ENCODE results near the gene GRIP1. TPM values are rescaled to one million over a fixed set of nuclear protein-coding genes. Genes with fewer than 3 reads are reported as not detected.

Gene GRIP1
- polyA plus RNA-seq, 1 experiment: 0.63 TPM

DNA sequence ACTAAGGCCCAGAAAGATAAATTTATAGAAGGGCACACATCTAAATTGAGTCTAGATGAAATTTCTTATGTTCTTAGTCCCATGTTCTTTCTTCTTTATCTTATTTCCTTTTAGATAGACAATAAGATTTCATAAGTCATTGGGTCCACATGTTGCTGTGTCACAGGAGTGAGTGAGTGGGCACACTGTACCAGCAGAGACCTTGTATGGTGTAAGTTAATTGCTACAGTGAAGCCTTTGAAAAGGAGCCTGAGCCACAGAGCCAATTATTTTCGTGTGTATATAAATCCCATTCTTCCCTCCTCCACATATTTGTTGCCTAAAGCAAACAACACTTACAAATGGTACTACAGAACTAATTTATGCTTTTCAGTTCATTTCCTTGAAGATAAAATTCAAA is 79.1 kb downstream of the GRIP1 start:
- POLR2A ChIA-PET: no interaction called here
- no peak overlapping the region for H3K4me3 ChIP-seq (ENCODE audit: low read depth, low read length)
- TF ChIP-seq, protein P1, sequence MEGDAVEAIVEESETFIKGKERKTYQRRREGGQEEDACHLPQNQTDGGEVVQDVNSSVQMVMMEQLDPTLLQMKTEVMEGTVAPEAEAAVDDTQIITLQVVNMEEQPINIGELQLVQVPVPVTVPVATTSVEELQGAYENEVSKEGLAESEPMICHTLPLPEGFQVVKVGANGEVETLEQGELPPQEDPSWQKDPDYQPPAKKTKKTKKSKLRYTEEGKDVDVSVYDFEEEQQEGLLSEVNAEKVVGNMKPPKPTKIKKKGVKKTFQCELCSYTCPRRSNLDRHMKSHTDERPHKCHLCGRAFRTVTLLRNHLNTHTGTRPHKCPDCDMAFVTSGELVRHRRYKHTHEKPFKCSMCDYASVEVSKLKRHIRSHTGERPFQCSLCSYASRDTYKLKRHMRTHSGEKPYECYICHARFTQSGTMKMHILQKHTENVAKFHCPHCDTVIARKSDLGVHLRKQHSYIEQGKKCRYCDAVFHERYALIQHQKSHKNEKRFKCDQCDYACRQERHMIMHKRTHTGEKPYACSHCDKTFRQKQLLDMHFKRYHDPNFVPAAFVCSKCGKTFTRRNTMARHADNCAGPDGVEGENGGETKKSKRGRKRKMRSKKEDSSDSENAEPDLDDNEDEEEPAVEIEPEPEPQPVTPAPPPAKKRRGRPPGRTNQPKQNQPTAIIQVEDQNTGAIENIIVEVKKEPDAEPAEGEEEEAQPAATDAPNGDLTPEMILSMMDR (IDR thresholded peaks at IDR 0.05; ENCODE audit: insufficient read depth, low read depth, low read length): no peak
- H3K36me3 ChIP-seq (ENCODE audit: control insufficient read depth, insufficient read depth, low read length): no peaks in the 10 kb centered on the region
- DNase-seq (ENCODE audit: low read depth): no peak
- CTCF ChIA-PET: no interaction called here
- no peaks in the 10 kb centered on the region; the same call in 1 of the 2 replicates for H3K27me3 ChIP-seq (ENCODE audit: control insufficient read depth, insufficient read depth, low read length)

DNA sequence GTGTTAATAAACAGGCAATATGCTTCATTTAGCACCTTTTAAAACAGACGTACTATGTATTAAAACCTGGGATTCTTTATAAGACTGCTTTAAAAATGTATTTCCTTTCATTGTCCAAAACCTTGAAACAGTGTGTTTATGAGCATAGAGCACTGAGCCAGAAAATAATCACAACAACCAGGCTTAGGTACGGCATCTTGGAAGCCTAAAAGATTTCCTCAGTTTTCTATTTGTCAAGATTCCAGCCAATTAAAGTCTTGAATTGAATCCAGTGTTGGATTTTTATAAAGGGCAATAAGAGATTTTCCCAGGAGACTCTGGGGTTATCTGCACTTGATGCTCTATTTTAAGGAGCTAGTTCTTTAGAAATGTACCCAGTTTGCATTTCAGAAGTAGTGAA is 80.3 kb downstream of the GRIP1 start:
- TF ChIP-seq, protein P1 (IDR thresholded peaks at IDR 0.05; ENCODE audit: insufficient read depth, low read depth, low read length): no peak
- Histone ChIP-seq H3K4me3 (ENCODE audit: low read depth, low read length) (no peak overlapping the region), H3K36me3 (ENCODE audit: control insufficient read depth, insufficient read depth, low read length) (no peaks in the 10 kb centered on the region), H3K27me3 (ENCODE audit: control insufficient read depth, insufficient read depth, low read length) (no peaks in the 10 kb centered on the region; the same call in 1 of the 2 replicates)
- CTCF ChIA-PET: no interaction called here
- no peak for DNase-seq (ENCODE audit: low read depth)
- POLR2A ChIA-PET: no interaction called here

DNA sequence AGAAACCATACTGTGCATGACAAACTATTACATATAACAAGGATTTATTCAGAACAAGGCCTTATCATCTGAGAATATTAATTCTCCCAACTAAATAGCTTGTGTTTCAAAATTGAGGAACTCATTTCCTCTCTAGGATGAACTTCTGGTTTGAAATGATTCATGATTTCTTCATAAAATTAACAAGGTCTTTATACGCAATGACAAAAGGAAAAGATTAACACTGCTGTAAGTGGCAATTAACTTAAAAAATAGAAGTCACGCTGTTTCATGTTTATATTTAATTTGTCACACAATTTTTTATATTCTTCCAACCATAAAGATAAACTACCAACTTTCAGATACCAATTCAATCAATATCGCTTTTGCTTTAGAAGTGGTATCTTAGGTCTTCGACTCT is 80.8 kb downstream of the GRIP1 start:
- TF ChIP-seq, protein P1 (IDR thresholded peaks at IDR 0.05; ENCODE audit: insufficient read depth, low read depth, low read length): no peak
- Histone ChIP-seq H3K36me3 (ENCODE audit: control insufficient read depth, insufficient read depth, low read length) (no peaks in the 10 kb centered on the region), H3K4me3 (ENCODE audit: low read depth, low read length) (no peak overlapping the region), H3K27me3 (ENCODE audit: control insufficient read depth, insufficient read depth, low read length) (no peaks in the 10 kb centered on the region; the same call in 1 of the 2 replicates)
- no peak for DNase-seq (ENCODE audit: low read depth)
- POLR2A ChIA-PET: no interaction called here
- CTCF ChIA-PET: interaction anchor here (0.6 kb wide), 1 partner anchor 384 kb away, joined by 3 read pairs; no protein-coding TSS in a partner anchor

DNA sequence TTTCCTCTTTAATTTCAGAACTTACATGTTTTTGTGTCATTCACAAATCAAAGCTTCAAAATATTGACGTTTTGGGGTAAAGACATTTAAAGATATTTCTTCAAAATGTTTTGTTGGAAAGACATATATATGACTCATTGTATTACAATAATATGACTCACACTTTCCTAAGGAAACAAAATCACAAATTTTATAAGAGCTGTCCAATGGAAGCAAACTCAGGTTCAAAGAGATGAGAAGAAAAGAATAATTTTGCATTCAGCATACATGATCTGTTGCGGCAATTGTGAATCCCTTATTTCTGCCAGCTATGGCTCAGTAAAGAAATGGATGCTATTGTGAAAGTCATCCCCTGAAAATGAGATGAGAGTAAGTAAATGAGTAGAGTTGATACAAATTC is 82.7 kb downstream of the GRIP1 start:
- Histone ChIP-seq H3K27me3 (ENCODE audit: control insufficient read depth, insufficient read depth, low read length) (no peaks in the 10 kb centered on the region), H3K4me3 (ENCODE audit: low read depth, low read length) (no peak overlapping the region), H3K36me3 (ENCODE audit: control insufficient read depth, insufficient read depth, low read length) (no peaks in the 10 kb centered on the region)
- POLR2A ChIA-PET: no interaction called here
- no peak for DNase-seq (ENCODE audit: low read depth)
- CTCF ChIA-PET: no interaction called here
- TF ChIP-seq, protein P1 (IDR thresholded peaks at IDR 0.05; ENCODE audit: insufficient read depth, low read depth, low read length): no peak

DNA sequence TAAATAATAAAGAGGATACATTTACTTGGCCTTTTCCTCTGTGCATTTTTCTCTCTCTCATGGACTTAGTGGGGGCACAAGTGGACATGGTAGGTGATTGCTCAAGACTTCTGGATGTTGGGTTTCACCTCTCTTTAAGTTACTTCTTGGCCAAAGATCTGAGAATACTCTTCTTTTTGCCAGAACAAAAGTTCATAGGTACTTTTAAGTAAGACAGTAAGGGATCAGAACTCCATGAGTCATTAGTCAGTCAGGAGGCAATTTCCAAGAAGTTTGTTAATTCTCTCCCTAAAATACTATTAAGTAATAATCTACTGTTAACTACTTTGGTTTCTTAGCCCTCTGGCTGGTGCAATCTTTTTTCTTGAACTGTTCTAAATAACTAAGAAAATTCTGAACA is 84.2 kb downstream of the GRIP1 start:
- Histone ChIP-seq H3K27me3 (ENCODE audit: control insufficient read depth, insufficient read depth, low read length) (no peaks in the 10 kb centered on the region), H3K4me3 (ENCODE audit: low read depth, low read length) (no peak overlapping the region), H3K36me3 (ENCODE audit: control insufficient read depth, insufficient read depth, low read length) (no peaks in the 10 kb centered on the region)
- TF ChIP-seq, protein P1 (IDR thresholded peaks at IDR 0.05; ENCODE audit: insufficient read depth, low read depth, low read length): no peak
- no peak for DNase-seq (ENCODE audit: low read depth)
- CTCF ChIA-PET: interaction anchor here (0.6 kb wide), 1 partner anchor 10 kb away, joined by 4 read pairs; no protein-coding TSS in a partner anchor
- POLR2A ChIA-PET: no interaction called here
